Measurements from ENCODE around the gene DTX3.

Gene DTX3

GRCh38 chr12:57591782-57592325 lies 12.8 kb upstream of the DTX3 start:
- H3K27ac ChIP-seq = peak overlapping the region; percentile 77
- TF ChIP-seq ZFX (IDR thresholded peaks at IDR 0.05) (no peak), CTCF (conservative IDR thresholded peaks at IDR 0.05) (no peak)

GRCh38 chr12:57592551-57593165 lies 12.0 kb upstream of the DTX3 start:
- H3K27ac ChIP-seq = no peak overlapping the region
- TF ChIP-seq CTCF (conservative IDR thresholded peaks at IDR 0.05) = no peak
- TF ChIP-seq ZFX (IDR thresholded peaks at IDR 0.05) = no peak

GRCh38 chr12:57593187-57593586 lies 11.4 kb upstream of the DTX3 start:
- TF ChIP-seq ZFX (IDR thresholded peaks at IDR 0.05) (no peak), CTCF (conservative IDR thresholded peaks at IDR 0.05) (no peak)
- H3K27ac ChIP-seq = no peak overlapping the region

GRCh38 chr12:57600395-57600794 lies 4.2 kb upstream of the DTX3 start:
- H3K27ac ChIP-seq = no peak overlapping the region
- TF ChIP-seq CTCF (conservative IDR thresholded peaks at IDR 0.05) (no peak), ZFX (IDR thresholded peaks at IDR 0.05) (no peak)

- TF ChIP-seq ZFX (IDR thresholded peaks at IDR 0.05) (no peak), CTCF (conservative IDR thresholded peaks at IDR 0.05) (no peak)
- no peak overlapping the region for H3K27ac ChIP-seq
Observed at GRCh38 chr12:57602544-57602943, 2.1 kb upstream of the DTX3 start.

GRCh38 chr12:57603324-57603723 lies 1.3 kb upstream of the DTX3 start:
- no peak overlapping the region for H3K27ac ChIP-seq
- TF ChIP-seq CTCF (conservative IDR thresholded peaks at IDR 0.05) = no peak
- no peak for TF ChIP-seq ZFX (IDR thresholded peaks at IDR 0.05)

- no peak overlapping the region for H3K27ac ChIP-seq
- TF ChIP-seq CTCF (conservative IDR thresholded peaks at IDR 0.05) = no peak
- no peak for TF ChIP-seq ZFX (IDR thresholded peaks at IDR 0.05)
Observed at GRCh38 chr12:57603815-57604453, 690 bp upstream of the DTX3 start.

Measured in C4-2B (cell line).